HCT116 (cell line): Measurements from ENCODE around the gene NKX1-1. TPM values are rescaled to one million over a fixed set of nuclear protein-coding genes. Genes with fewer than 3 reads are reported as not detected.

Experiments used
- ATAC-seq: fragments of 200-7000 bp; cut with Tn5 transposase; 2 replicates; pipeline ENCODE4 v1.9.1; 2020; ENCODE audit warnings: mild to moderate bottlenecking, moderate library complexity
- BruUV-seq: library from RNA; stranded (reverse); fragments of 400-500 nt; replicated peaks from 2 replicates; lab custom pipeline; 2021; lab: Mats Ljungman, UMichigan
- CTCF ChIA-PET: fragments of 300-600 bp; sonication (Branson Sonifier 250); formaldehyde crosslinking; loops from one replicate; lab custom pipeline; 2021; ENCODE audit warnings: antibody characterized with exemption; lab: Charles Lee
- POLR2A ChIA-PET: fragments of 300-600, 350-600 bp; sonication (Branson Sonifier 250); formaldehyde crosslinking; loops from one replicate; lab custom pipeline; 2021; ENCODE audit warnings: antibody characterized with exemption; lab: Charles Lee
- RAD21 ChIA-PET, 2 experiments: fragments of 300-600 bp; sonication (Branson Sonifier 250); formaldehyde crosslinking; loops; one replicate each; lab custom pipeline; 2023; ENCODE audit warnings: low total read pairs in 2 of 2; ENCODE audit not compliant: uncharacterized antibody in 2 of 2, unreplicated experiment in 2 of 2, low non-redundant PET in 1 of 2; lab: Charles Lee
- DNase-seq: peaks from one replicate; pipeline ENCODE4 v3.0.0-alpha.2; 2010; ENCODE audit warnings: low read depth, low spot score
- H2AFZ ChIP-seq: fragments of 200-600 bp; shearing (Covaris generic), sonication (generic); 2 replicates; pipeline ENCODE4 v1.6.1; 2017; ENCODE audit warnings: low read depth, mixed run types, mixed read lengths, antibody characterized with exemption, low read length; ENCODE audit not compliant: poor library complexity, severe bottlenecking
- H3K27ac ChIP-seq: 2 replicates; pipeline ENCODE4 v1.5.1; 2012; ENCODE audit warnings: low read depth, low read length
- H3K27me3 ChIP-seq: fragments of 200-600 bp; sonication (generic); 2 replicates; pipeline ENCODE4 v1.6.1; 2016; ENCODE audit warnings: mixed run types, low read length, mixed read lengths; ENCODE audit not compliant: insufficient read depth
- H3K36me3 ChIP-seq, 2 experiments: fragments of 200-500 bp in 1 of 2; fragments of 200-600 bp in 1 of 2; sonication (Bioruptor generic) in 1 of 2; sonication (generic) in 1 of 2; 2 replicates each; pipeline versions ENCODE4 v1.5.1 to v1.6.1; 2014 to 2016; ENCODE audit warnings: low read length in 2 of 2, inconsistent platforms in 1 of 2, mixed read lengths in 1 of 2, mixed run types in 1 of 2; ENCODE audit not compliant: insufficient read depth in 2 of 2, control insufficient read depth in 1 of 2
- H3K4me1 ChIP-seq, 2 experiments: fragments of 200-600 bp in 1 of 2; sonication (generic) in 1 of 2; 2 replicates each; pipeline versions ENCODE4 v1.5.1 to v1.6.1; 2012 to 2017; ENCODE audit warnings: low read length in 2 of 2, inconsistent platforms in 1 of 2, mild to moderate bottlenecking in 1 of 2, mixed read lengths in 1 of 2, mixed run types in 1 of 2, moderate library complexity in 1 of 2; ENCODE audit not compliant: insufficient read depth in 2 of 2, control insufficient read depth in 1 of 2
- H3K4me2 ChIP-seq: fragments of 200-600 bp; sonication (generic); 2 replicates; pipeline ENCODE4 v1.6.1; 2017; ENCODE audit warnings: mixed run types, low read length, mixed read lengths
- H3K4me3 ChIP-seq, 2 experiments: fragments of 200-600 bp in 1 of 2; sonication (generic) in 1 of 2; replicated peaks in 1 of 2; 2 replicates each; pipeline ENCODE4 v1.5.1; 2011 to 2016; ENCODE audit warnings: low read length in 2 of 2, control low read depth in 1 of 2, low read depth in 1 of 2, mild to moderate bottlenecking in 1 of 2, mixed read lengths in 1 of 2, mixed run types in 1 of 2
- H3K79me2 ChIP-seq: fragments of 200-600 bp; sonication (generic); 2 replicates; pipeline ENCODE4 v1.6.1; 2017; ENCODE audit warnings: mild to moderate bottlenecking, mixed run types, low read length, moderate library complexity, mixed read lengths; ENCODE audit not compliant: insufficient read depth
- H3K9ac ChIP-seq: fragments of 200-600 bp; sonication (generic); 2 replicates; pipeline ENCODE4 v1.6.1; 2016; ENCODE audit warnings: low read length, mixed read lengths
- H3K9me2 ChIP-seq: fragments of 200-600 bp; sonication (generic), shearing (Covaris generic); 2 replicates; pipeline ENCODE4 v1.6.1; 2017; ENCODE audit warnings: mixed run types, mild to moderate bottlenecking, moderate library complexity; ENCODE audit not compliant: insufficient read depth
- H3K9me3 ChIP-seq, 2 experiments: fragments of 200-500 bp in 1 of 2; fragments of 200-600 bp in 1 of 2; sonication (Bioruptor generic) in 1 of 2; sonication (generic) in 1 of 2; 2 replicates each; pipeline ENCODE4 v1.6.1; 2014 to 2017; ENCODE audit warnings: low read length in 2 of 2, mixed read lengths in 2 of 2, inconsistent platforms in 1 of 2, low read depth in 1 of 2, mild to moderate bottlenecking in 1 of 2, mixed run types in 1 of 2, moderate library complexity in 1 of 2; ENCODE audit not compliant: control insufficient read depth in 1 of 2, insufficient read depth in 1 of 2
- H4K20me1 ChIP-seq: fragments of 200-600 bp; sonication (generic), shearing (Covaris generic); 2 replicates; pipeline ENCODE4 v1.6.1; 2017; ENCODE audit warnings: mixed run types, mild to moderate bottlenecking, moderate library complexity; ENCODE audit not compliant: insufficient read depth
- CBX3 ChIP-seq: IDR thresholded peaks from 2 replicates; pipeline ENCODE4 v1.6.1; 2012; ENCODE audit warnings: low read depth
- CTCF ChIP-seq, 3 experiments: fragments of 200-600 bp in 1 of 3; sonication (generic) in 1 of 3; IDR thresholded peaks in 2 of 3; conservative IDR thresholded peaks in 1 of 3; 2 replicates each; pipeline ENCODE4 v1.5.1; 2012 to 2017; ENCODE audit warnings: low read depth in 2 of 3, low read length in 2 of 3, antibody characterized with exemption in 1 of 3, borderline replicate concordance in 1 of 3, control low read depth in 1 of 3, mild to moderate bottlenecking in 1 of 3, mixed read lengths in 1 of 3, mixed run types in 1 of 3, moderate library complexity in 1 of 3; ENCODE audit not compliant: insufficient read depth in 1 of 3
- EGR1 ChIP-seq: IDR thresholded peaks from 2 replicates; pipeline ENCODE4 v1.6.1; 2012; ENCODE audit warnings: low read depth
- FOSL1 ChIP-seq: IDR thresholded peaks from 2 replicates; pipeline ENCODE4 v1.6.1; 2012; ENCODE audit warnings: low read depth
- JUND ChIP-seq: IDR thresholded peaks from 2 replicates; pipeline ENCODE4 v1.6.1; 2012
- MAX ChIP-seq: IDR thresholded peaks from 2 replicates; pipeline ENCODE4 v1.6.1; 2012
- POLR2AphosphoS5 ChIP-seq: IDR thresholded peaks from 2 replicates; pipeline ENCODE4 v1.6.1; 2011; ENCODE audit warnings: mild to moderate bottlenecking, low read depth, low read length, moderate library complexity
- RAD21 ChIP-seq: IDR thresholded peaks from 2 replicates; pipeline ENCODE4 v1.6.1; 2012; ENCODE audit warnings: low read depth, mild to moderate bottlenecking
- SP1 ChIP-seq: IDR thresholded peaks from 2 replicates; pipeline ENCODE4 v1.6.1; 2012; ENCODE audit warnings: low read depth
- SRF ChIP-seq: IDR thresholded peaks from 2 replicates; pipeline ENCODE4 v1.6.1; 2012; ENCODE audit warnings: low read depth
- TCF7L2 ChIP-seq: IDR thresholded peaks from 2 replicates; pipeline ENCODE4 v1.7.0; 2011; ENCODE audit warnings: borderline replicate concordance, inconsistent platforms; ENCODE audit not compliant: insufficient read depth, insufficient read length; ENCODE audit errors: extremely low read depth
- ZNF274 ChIP-seq: fragments of 200-500 bp; sonication (Bioruptor generic); IDR thresholded peaks from 2 replicates; pipeline ENCODE4 v1.6.1; 2014; ENCODE audit warnings: mild to moderate bottlenecking, low read depth, low read length, inconsistent platforms
- intact Hi-C: fragments of 100-400 bp; cut with micrococcal nuclease; formaldehyde crosslinking; loops from 2 replicates; pipeline ENCODE4 v1.10.0; 2022
- total RNA-seq: library from RNA; stranded (reverse); gene quantifications from one replicate; pipeline ENCODE4 v1.2.1, GENCODE V29; 2021; ENCODE audit not compliant: unreplicated experiment

The NKX1-1 gene
- total RNA-seq, 1 experiment from 2014 or later, result not detected

DNA sequence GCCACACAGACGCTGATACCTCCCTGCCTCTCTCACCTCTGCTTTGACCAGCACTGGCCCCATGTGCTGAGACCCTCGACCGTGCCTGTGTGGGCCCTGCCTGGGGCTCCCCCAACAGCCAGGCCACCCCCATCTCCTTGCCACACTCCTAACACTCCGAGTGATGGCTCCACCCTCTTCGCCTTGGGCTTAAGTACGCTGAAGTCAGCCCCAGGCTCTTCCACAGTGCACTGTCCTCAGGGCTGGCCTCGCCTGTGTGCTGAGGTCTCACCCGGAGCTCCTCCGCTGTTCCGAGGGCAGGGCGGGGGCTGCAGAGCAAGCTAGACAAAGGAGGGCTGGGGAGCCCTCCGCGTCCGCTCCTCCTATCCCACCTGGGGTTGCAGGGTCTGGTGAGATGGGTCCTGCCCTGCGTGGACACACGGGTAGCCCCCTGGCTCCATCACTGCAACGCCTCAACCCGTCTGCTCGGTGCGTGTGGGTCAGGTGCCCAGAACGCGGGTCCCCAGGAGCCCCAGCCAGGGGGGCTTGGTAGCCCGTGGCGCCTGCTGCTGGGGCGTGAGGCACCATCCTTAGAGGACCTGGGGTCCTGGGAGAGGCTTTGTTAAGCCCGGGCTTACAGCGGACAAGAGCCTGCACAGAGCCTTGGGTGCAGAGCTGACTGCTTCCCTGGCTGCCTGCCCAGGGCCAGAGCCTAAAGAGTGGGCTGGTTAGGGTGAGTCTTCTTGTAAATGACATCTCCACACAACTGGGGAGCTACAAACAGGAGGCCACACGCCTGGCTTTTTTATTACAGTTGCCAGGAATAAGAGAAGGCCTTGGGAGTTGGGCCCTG lies 42.6 kb upstream of the NKX1-1 start:
- no peak overlapping the region for H3K9ac ChIP-seq
- H3K4me1 ChIP-seq, result no peaks in the 10 kb centered on the region
- H3K27me3 ChIP-seq, result 0 out of 2 replicates have a peak, but pooled peaks cover 4% of the 10 kb centered on the region
- no peaks in the 10 kb centered on the region for H3K79me2 ChIP-seq
- DNase-seq (no peak), ATAC-seq (no peak)
- H3K27ac ChIP-seq, result no peak overlapping the region
- ChIA-PET POLR2A (no interaction called here), CTCF (no interaction called here), RAD21 (no interaction called here)
- no peaks in the 10 kb centered on the region for H3K36me3 ChIP-seq
- H3K4me2 ChIP-seq, result no peak overlapping the region
- TF ChIP-seq TCF7L2, result no peak
- TF ChIP-seq CTCF (IDR thresholded peaks at IDR 0.05 in 2 of 3, conservative IDR thresholded peaks at IDR 0.05 in 1 of 3; ENCODE audit: borderline replicate concordance in 1 of 3, insufficient read depth in 1 of 3, low read depth in 2 of 3, low read length in 2 of 3), result no peak
- TF ChIP-seq ZNF274, result no peak
- no peak for TF ChIP-seq MAX
- no peak for TF ChIP-seq POLR2AphosphoS5
- TF ChIP-seq SRF, result no peak
- no peak for TF ChIP-seq FOSL1
- TF ChIP-seq CBX3, result no peak
- no peak for TF ChIP-seq SP1
- no peak for TF ChIP-seq EGR1
- no peak for TF ChIP-seq RAD21
- no peak for TF ChIP-seq JUND
- intact Hi-C loops, result no loop called here
- H4K20me1 ChIP-seq, result no peaks in the 10 kb centered on the region
- no peaks in the 10 kb centered on the region; a peak in 1 of 4 replicates for H3K9me3 ChIP-seq
- no peak overlapping the region for H2AFZ ChIP-seq
- H3K9me2 ChIP-seq, result no peaks in the 10 kb centered on the region
- BruUV-seq, result no TSS peak
- H3K4me3 ChIP-seq, result no peak overlapping the region
